Mucosa of descending colon (tissue), 3 donors: ENCODE results near the gene SELENOH. TPM values are rescaled to one million over a fixed set of nuclear protein-coding genes. Genes with fewer than 3 reads are reported as not detected.

Experiments used
- ATAC-seq: fragments of 200-7000 bp; cut with Tn5 transposase; one replicate; pipeline ENCODE4 v1.9.1; 2020; ENCODE audit warnings: mild to moderate bottlenecking, moderate library complexity
- DNase-seq, 3 donors: peaks; one replicate each; pipeline ENCODE4 v3.0.0-alpha.2; 2020
- H3K36me3 ChIP-seq: fragments of 200-600 bp; one replicate; pipeline ENCODE4 v1.8.0; 2021; ENCODE audit warnings: low read depth, mild to moderate bottlenecking
- H3K4me1 ChIP-seq: fragments of 200-600 bp; one replicate; pipeline ENCODE4 v1.8.0; 2021; ENCODE audit warnings: low read depth, mild to moderate bottlenecking
- H3K4me3 ChIP-seq: fragments of 200-600 bp; one replicate; pipeline ENCODE4 v1.8.0; 2021; ENCODE audit warnings: mild to moderate bottlenecking
- H3K9me3 ChIP-seq: fragments of 200-600 bp; one replicate; pipeline ENCODE4 v1.8.0; 2021; ENCODE audit warnings: mild to moderate bottlenecking
- CTCF ChIP-seq: fragments of 200-600 bp; IDR thresholded peaks from one replicate; pipeline ENCODE4 v1.8.0; 2022; ENCODE audit warnings: antibody characterized with exemption, mild to moderate bottlenecking
- intact Hi-C, 2 donors: fragments of 100-400 bp; cut with DNase I in 1 of 2; cut with micrococcal nuclease in 1 of 2; formaldehyde crosslinking; loops; one replicate each; pipeline versions ENCODE4 v1.11.0 to v1.11.1; 2022; cut with DNase I, micrococcal nuclease
- total RNA-seq, 3 donors: library from RNA; stranded (reverse); fragmentation: NEBNext Ultra II Directional in 2 of 3; extraction: Animal tissue kit (Norgen Biotek cat#: 25700) in 2 of 3; gene quantifications; one replicate each; pipeline versions ENCODE4 v1.2.1 to v1.2.4, GENCODE V29; 2021 to 2023
- donor health status: DM: no; HTN: no; CAD: no; lungs with moderate emphysema.
- donor health status: DM: no; HTN: no; CAD: no.
- donor health status: DM: no; HTN: yes; CAD: no.

SELENOH gene
- total RNA-seq, 3 donors from 2014 or later, result 68.3 to 84.0 (median 79.2) TPM

- TF ChIP-seq CTCF, result no peak
- intact Hi-C loops, result no loop called here
- Histone ChIP-seq H3K4me3 (no peak overlapping the region), H3K4me1 (peaks cover 93% of the 10 kb centered on the region), H3K9me3 (no peaks in the 10 kb centered on the region), H3K36me3 (no peaks in the 10 kb centered on the region)
- DNase-seq (peak; percentile 64 to 81 (median 73)), ATAC-seq (peak; percentile 68)
Measured at GRCh38 chr11:57781529-57781943, 40.2 kb downstream of the SELENOH start.

GRCh38 chr11:57785072-57785471, 43.8 kb downstream of the SELENOH start:
- intact Hi-C loops, result no loop called here
- no peak for ATAC-seq
- Histone ChIP-seq H3K4me3 (no peak overlapping the region), H3K36me3 (no peaks in the 10 kb centered on the region), H3K9me3 (no peaks in the 10 kb centered on the region), H3K4me1 (peaks cover 81% of the 10 kb centered on the region)
- no peak for DNase-seq
- TF ChIP-seq CTCF, result no peak

GRCh38 chr11:57786436-57786835, 45.1 kb downstream of the SELENOH start:
- intact Hi-C loops, result no loop called here
- Histone ChIP-seq H3K9me3 (no peaks in the 10 kb centered on the region), H3K4me3 (no peak overlapping the region), H3K4me1 (peaks cover 78% of the 10 kb centered on the region), H3K36me3 (no peaks in the 10 kb centered on the region)
- no peak for ATAC-seq
- DNase-seq, result no peak
- no peak for TF ChIP-seq CTCF

GRCh38 chr11:57787006-57787604, 45.8 kb downstream of the SELENOH start:
- DNase-seq, result no peak
- Histone ChIP-seq H3K4me1 (peaks cover 79% of the 10 kb centered on the region), H3K36me3 (no peaks in the 10 kb centered on the region), H3K4me3 (no peak overlapping the region), H3K9me3 (no peaks in the 10 kb centered on the region)
- no peak for ATAC-seq
- TF ChIP-seq CTCF, result no peak
- intact Hi-C loops, result no loop called here

- intact Hi-C loops, result no loop called here
- Histone ChIP-seq H3K4me1 (peaks cover 79% of the 10 kb centered on the region), H3K36me3 (no peaks in the 10 kb centered on the region), H3K9me3 (no peaks in the 10 kb centered on the region), H3K4me3 (no peak overlapping the region)
- TF ChIP-seq CTCF, result no peak
- ATAC-seq, result peak; percentile 13
- no peak for DNase-seq
Measured at GRCh38 chr11:57787920-57788702, 46.8 kb downstream of the SELENOH start.
